Activated CD4-positive, alpha-beta T cell treated with anti-CD3 and anti-CD28 coated beads, Interleukin-2, amount 10 ng/mL, durations not matched to agents 7 days and 5 days (primary cell): ENCODE measurements around the gene MYL2. TPM values are rescaled to one million over a fixed set of nuclear protein-coding genes. Genes with fewer than 3 reads are reported as not detected.

Source experiments
- CTCF ChIA-PET: fragments of 350-600 bp; sonication (Branson Sonifier 250); formaldehyde crosslinking; loops from one replicate; lab custom pipeline; 2021; ENCODE audit warnings: antibody characterized with exemption; lab: Charles Lee
- POLR2A ChIA-PET: fragments of 350-600 bp; sonication (Branson Sonifier 250); formaldehyde crosslinking; loops from one replicate; lab custom pipeline; 2021; ENCODE audit warnings: antibody characterized with exemption; lab: Charles Lee
- DNase-seq: peaks from one replicate; pipeline ENCODE4 v3.0.0-alpha.2; 2020
- H3K27ac Mint-ChIP-seq: one replicate; pipeline ENCODE4 v1.8.0; 2021; ENCODE audit warnings: mild to moderate bottlenecking, moderate library complexity, mixed read lengths
- H3K27me3 Mint-ChIP-seq: one replicate; pipeline ENCODE4 v1.8.0; 2021; ENCODE audit warnings: mixed read lengths
- H3K36me3 Mint-ChIP-seq: one replicate; pipeline ENCODE4 v1.8.0; 2021; ENCODE audit warnings: low read depth, mixed read lengths
- H3K4me1 Mint-ChIP-seq: one replicate; pipeline ENCODE4 v1.8.0; 2021; ENCODE audit warnings: mixed read lengths
- H3K4me3 Mint-ChIP-seq: one replicate; pipeline ENCODE4 v1.8.0; 2021; ENCODE audit warnings: mild to moderate bottlenecking, moderate library complexity, mixed read lengths
- H3K9me3 Mint-ChIP-seq: one replicate; pipeline ENCODE4 v1.8.0; 2021; ENCODE audit warnings: mixed read lengths
- total RNA-seq, 2 experiments: library from RNA; stranded (reverse); gene quantifications; one replicate each; pipeline ENCODE4 v1.2.3, GENCODE V29; 2021

MYL2 gene
- total RNA-seq, 2 experiments from 2014 or later, result not detected

GRCh38 chr12:110906083-110906482 lies 14.3 kb downstream of the MYL2 start:
- no peak overlapping the region for H3K27ac Mint-ChIP-seq
- no peak for DNase-seq
- POLR2A ChIA-PET, result no interaction called here

GRCh38 chr12:110903511-110903910 lies 16.9 kb downstream of the MYL2 start:
- Mint-ChIP-seq H3K27me3 (peaks cover 4% of the 10 kb centered on the region), H3K4me3 (no peak overlapping the region), H3K36me3 (no peaks in the 10 kb centered on the region), H3K4me1 (peaks cover 3% of the 10 kb centered on the region), H3K9me3 (no peaks in the 10 kb centered on the region), H3K27ac (no peak overlapping the region)
- CTCF ChIA-PET, result no interaction called here
- POLR2A ChIA-PET, result no interaction called here
- DNase-seq, result no peak

More at GRCh38 chr12:110906083-110906482, 14.3 kb downstream of the MYL2 start:
- CTCF ChIA-PET, result no interaction called here
- peaks cover 4% of the 10 kb centered on the region for H3K27me3 Mint-ChIP-seq
- peaks cover 3% of the 10 kb centered on the region for H3K4me1 Mint-ChIP-seq
- no peaks in the 10 kb centered on the region for H3K36me3 Mint-ChIP-seq
- H3K4me3 Mint-ChIP-seq, result no peak overlapping the region
- no peaks in the 10 kb centered on the region for H3K9me3 Mint-ChIP-seq

GRCh38 chr12:110901401-110901800 lies 19.0 kb downstream of the MYL2 start:
- ChIA-PET CTCF (no interaction called here), POLR2A (no interaction called here)
- peaks cover 3% of the 10 kb centered on the region for H3K4me1 Mint-ChIP-seq
- H3K36me3 Mint-ChIP-seq, result no peaks in the 10 kb centered on the region
- no peak for DNase-seq
- peaks cover 4% of the 10 kb centered on the region for H3K27me3 Mint-ChIP-seq
- H3K9me3 Mint-ChIP-seq, result no peaks in the 10 kb centered on the region
- no peak overlapping the region for H3K27ac Mint-ChIP-seq
- H3K4me3 Mint-ChIP-seq, result no peak overlapping the region

GRCh38 chr12:110896559-110896958 lies 23.8 kb downstream of the MYL2 start:
- POLR2A ChIA-PET, result no interaction called here
- peaks cover 18% of the 10 kb centered on the region for H3K27me3 Mint-ChIP-seq
- CTCF ChIA-PET, result interaction anchor here (0.8 kb wide), 1 partner anchor 9 kb away, joined by 4 read pairs; no protein-coding TSS in a partner anchor
- H3K27ac Mint-ChIP-seq, result no peak overlapping the region
- H3K9me3 Mint-ChIP-seq, result no peaks in the 10 kb centered on the region
- DNase-seq, result no peak
- H3K4me3 Mint-ChIP-seq, result no peak overlapping the region
- H3K36me3 Mint-ChIP-seq, result no peaks in the 10 kb centered on the region
- H3K4me1 Mint-ChIP-seq, result peaks cover 6% of the 10 kb centered on the region

- ChIA-PET POLR2A (no interaction called here), CTCF (interaction anchor here (0.6 to 2.5 kb wide), 5 partner anchors 39 to 544 kb away, joined by 3 to 7 read pairs (median 3); partner anchors contain the start of gene ARPC3)
- Mint-ChIP-seq H3K9me3 (no peaks in the 10 kb centered on the region), H3K4me1 (peaks cover 6% of the 10 kb centered on the region), H3K36me3 (no peaks in the 10 kb centered on the region), H3K27me3 (peaks cover 22% of the 10 kb centered on the region), H3K27ac (no peak overlapping the region), H3K4me3 (no peak overlapping the region)
- DNase-seq, result no peak
Observed at GRCh38 chr12:110893956-110894355, 26.4 kb downstream of the MYL2 start.

GRCh38 chr12:110889361-110889760 lies 31.0 kb downstream of the MYL2 start:
- H3K27me3 Mint-ChIP-seq, result peaks cover 14% of the 10 kb centered on the region
- H3K9me3 Mint-ChIP-seq, result no peaks in the 10 kb centered on the region
- H3K27ac Mint-ChIP-seq, result no peak overlapping the region
- ChIA-PET POLR2A (no interaction called here), CTCF (interaction anchor here (0.6 kb wide), 1 partner anchor 754 kb away, joined by 3 read pairs; no protein-coding TSS in a partner anchor)
- H3K36me3 Mint-ChIP-seq, result no peaks in the 10 kb centered on the region
- DNase-seq, result no peak
- H3K4me1 Mint-ChIP-seq, result peaks cover 7% of the 10 kb centered on the region
- no peak overlapping the region for H3K4me3 Mint-ChIP-seq

- Mint-ChIP-seq H3K27me3 (peaks cover 11% of the 10 kb centered on the region), H3K27ac (no peak overlapping the region), H3K4me1 (peaks cover 6% of the 10 kb centered on the region), H3K9me3 (no peaks in the 10 kb centered on the region), H3K4me3 (peak overlapping the region; percentile 81), H3K36me3 (no peaks in the 10 kb centered on the region)
- CTCF ChIA-PET, result interaction anchor here (0.6 to 1.4 kb wide), 11 partner anchors 8 to 438 kb away, joined by 3 to 7 read pairs (median 4); partner anchors contain the start of gene ARPC3
- POLR2A ChIA-PET, result no interaction called here
- no peak for DNase-seq
Observed at GRCh38 chr12:110888256-110888991, 32.0 kb downstream of the MYL2 start.

GRCh38 chr12:110885152-110885840 lies 35.1 kb downstream of the MYL2 start:
- Mint-ChIP-seq H3K36me3 (no peaks in the 10 kb centered on the region), H3K4me1 (peaks cover 6% of the 10 kb centered on the region), H3K4me3 (no peak overlapping the region), H3K27me3 (peaks cover 6% of the 10 kb centered on the region), H3K27ac (no peak overlapping the region), H3K9me3 (no peaks in the 10 kb centered on the region)
- ChIA-PET CTCF (no interaction called here), POLR2A (no interaction called here)
- no peak for DNase-seq

GRCh38 chr12:110883251-110883650 lies 37.1 kb downstream of the MYL2 start:
- DNase-seq, result no peak
- CTCF ChIA-PET, result interaction anchor here (0.7 kb wide), 1 partner anchor 120 kb away, joined by 3 read pairs; no protein-coding TSS in a partner anchor
- POLR2A ChIA-PET, result no interaction called here
- Mint-ChIP-seq H3K36me3 (no peaks in the 10 kb centered on the region), H3K27ac (no peak overlapping the region), H3K27me3 (no peaks in the 10 kb centered on the region), H3K4me1 (peaks cover 6% of the 10 kb centered on the region), H3K9me3 (no peaks in the 10 kb centered on the region), H3K4me3 (no peak overlapping the region)

- Mint-ChIP-seq H3K9me3 (no peaks in the 10 kb centered on the region), H3K27ac (no peak overlapping the region), H3K36me3 (no peaks in the 10 kb centered on the region), H3K4me3 (no peak overlapping the region), H3K4me1 (no peaks in the 10 kb centered on the region), H3K27me3 (no peaks in the 10 kb centered on the region)
- DNase-seq, result no peak
- ChIA-PET CTCF (no interaction called here), POLR2A (no interaction called here)
Observed at GRCh38 chr12:110880651-110881050, 39.7 kb downstream of the MYL2 start.

GRCh38 chr12:110874781-110875180 lies 45.6 kb downstream of the MYL2 start:
- H3K27ac Mint-ChIP-seq, result no peak overlapping the region
- ChIA-PET POLR2A (no interaction called here), CTCF (no interaction called here)
- H3K4me3 Mint-ChIP-seq, result no peak overlapping the region
- H3K4me1 Mint-ChIP-seq, result no peaks in the 10 kb centered on the region
- no peaks in the 10 kb centered on the region for H3K36me3 Mint-ChIP-seq
- no peak for DNase-seq
- H3K9me3 Mint-ChIP-seq, result no peaks in the 10 kb centered on the region
- no peaks in the 10 kb centered on the region for H3K27me3 Mint-ChIP-seq

GRCh38 chr12:110874351-110874750 lies 46.0 kb downstream of the MYL2 start:
- no peak for DNase-seq
- H3K4me3 Mint-ChIP-seq, result no peak overlapping the region
- CTCF ChIA-PET, result no interaction called here
- no peaks in the 10 kb centered on the region for H3K4me1 Mint-ChIP-seq
- H3K27ac Mint-ChIP-seq, result no peak overlapping the region
- H3K9me3 Mint-ChIP-seq, result no peaks in the 10 kb centered on the region
- no peaks in the 10 kb centered on the region for H3K27me3 Mint-ChIP-seq
- no peaks in the 10 kb centered on the region for H3K36me3 Mint-ChIP-seq
- POLR2A ChIA-PET, result no interaction called here

- no peaks in the 10 kb centered on the region for H3K9me3 Mint-ChIP-seq
- no peak for DNase-seq
- no peaks in the 10 kb centered on the region for H3K4me1 Mint-ChIP-seq
- H3K4me3 Mint-ChIP-seq, result no peak overlapping the region
- H3K27me3 Mint-ChIP-seq, result no peaks in the 10 kb centered on the region
- H3K27ac Mint-ChIP-seq, result no peak overlapping the region
- ChIA-PET POLR2A (no interaction called here), CTCF (no interaction called here)
- no peaks in the 10 kb centered on the region for H3K36me3 Mint-ChIP-seq
Observed at GRCh38 chr12:110872100-110872499, 48.3 kb downstream of the MYL2 start.
